Measurements from ENCODE around the gene CNN3.

The CNN3 gene

GRCh38 chr1:94909486-94909885, 17.4 kb downstream of the CNN3 start:
- Histone ChIP-seq H3K27me3 (peaks cover 4% of the 10 kb centered on the region), H3K36me3 (no peaks in the 10 kb centered on the region), H3K4me1 (ENCODE audit: control insufficient read depth in 1 of 2, insufficient read depth in 1 of 2, low read depth in 1 of 2, low read length in 1 of 2) (no peaks in the 10 kb centered on the region), H3K4me3 (ENCODE audit: low read depth in 1 of 2, low read length in 1 of 2) (no peak overlapping the region), H3K9me3 (no peaks in the 10 kb centered on the region), H3K27ac (no peak overlapping the region)
- no peak for TF ChIP-seq CTCF (IDR thresholded peaks at IDR 0.05)

DNA sequence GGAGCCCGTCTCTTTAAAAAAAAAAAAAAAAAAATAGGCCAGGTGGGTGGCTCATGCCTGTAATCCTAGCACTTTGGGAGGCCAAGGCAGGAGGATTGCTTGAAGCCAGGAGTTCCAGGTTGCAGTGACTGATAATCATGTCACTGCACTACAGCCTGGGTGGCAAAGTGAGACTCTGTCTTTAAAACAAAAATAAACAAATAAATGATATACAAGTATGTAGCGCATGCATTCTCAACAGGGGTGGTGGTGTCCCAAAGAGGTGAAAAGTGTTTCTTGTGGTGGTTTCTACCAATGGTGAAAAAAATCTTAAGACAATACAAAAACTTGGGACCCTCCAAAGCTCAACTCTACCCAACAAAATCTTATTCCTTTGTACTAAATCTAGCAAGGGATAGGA, 17.9 kb downstream of the CNN3 start:
- H3K27ac ChIP-seq = no peak overlapping the region
- no peaks in the 10 kb centered on the region for H3K36me3 ChIP-seq
- H3K27me3 ChIP-seq = peaks cover 4% of the 10 kb centered on the region
- no peak overlapping the region for H3K4me3 ChIP-seq (ENCODE audit: low read depth in 1 of 2, low read length in 1 of 2)
- TF ChIP-seq CTCF (IDR thresholded peaks at IDR 0.05) = no peak
- H3K9me3 ChIP-seq = no peaks in the 10 kb centered on the region
- H3K4me1 ChIP-seq (ENCODE audit: control insufficient read depth in 1 of 2, insufficient read depth in 1 of 2, low read depth in 1 of 2, low read length in 1 of 2) = no peaks in the 10 kb centered on the region

- H3K27me3 ChIP-seq = no peaks in the 10 kb centered on the region
- H3K36me3 ChIP-seq = no peaks in the 10 kb centered on the region
- H3K9me3 ChIP-seq = no peaks in the 10 kb centered on the region
- TF ChIP-seq CTCF (IDR thresholded peaks at IDR 0.05) = no peak
- H3K4me3 ChIP-seq (ENCODE audit: low read depth in 1 of 2, low read length in 1 of 2) = no peak overlapping the region
- no peaks in the 10 kb centered on the region for H3K4me1 ChIP-seq (ENCODE audit: control insufficient read depth in 1 of 2, insufficient read depth in 1 of 2, low read depth in 1 of 2, low read length in 1 of 2)
- H3K27ac ChIP-seq = no peak overlapping the region
Observed at GRCh38 chr1:94908190-94908589, 18.7 kb downstream of the CNN3 start.

DNA sequence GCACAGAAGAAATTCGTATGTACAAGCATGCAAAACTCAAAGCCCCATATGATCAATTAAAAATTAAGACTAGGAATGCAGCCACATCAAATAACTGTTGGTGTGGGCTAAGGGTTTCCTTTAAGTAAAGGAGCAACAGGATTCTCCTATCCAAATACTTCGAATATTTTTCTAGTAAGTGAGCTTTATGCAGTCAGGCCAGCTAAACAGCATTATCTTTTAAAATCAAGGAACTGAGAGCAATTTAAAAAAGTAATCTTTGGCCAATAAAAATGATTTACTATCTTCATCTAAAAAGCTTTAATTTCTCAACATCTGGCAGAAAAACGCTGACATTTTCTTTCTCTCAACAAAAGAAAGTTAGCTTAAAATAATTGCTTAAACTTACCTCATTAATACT, 19.8 kb downstream of the CNN3 start:
- Histone ChIP-seq H3K27me3 (no peaks in the 10 kb centered on the region), H3K27ac (no peak overlapping the region), H3K4me1 (ENCODE audit: control insufficient read depth in 1 of 2, insufficient read depth in 1 of 2, low read depth in 1 of 2, low read length in 1 of 2) (no peaks in the 10 kb centered on the region), H3K36me3 (no peaks in the 10 kb centered on the region), H3K4me3 (ENCODE audit: low read depth in 1 of 2, low read length in 1 of 2) (no peak overlapping the region), H3K9me3 (no peaks in the 10 kb centered on the region)
- TF ChIP-seq CTCF (IDR thresholded peaks at IDR 0.05) = no peak

GRCh38 chr1:94906382-94906781, 20.5 kb downstream of the CNN3 start:
- no peaks in the 10 kb centered on the region for H3K36me3 ChIP-seq
- H3K4me3 ChIP-seq (ENCODE audit: low read depth in 1 of 2, low read length in 1 of 2) = no peak overlapping the region
- TF ChIP-seq CTCF (IDR thresholded peaks at IDR 0.05) = no peak
- H3K27ac ChIP-seq = no peak overlapping the region
- H3K4me1 ChIP-seq (ENCODE audit: control insufficient read depth in 1 of 2, insufficient read depth in 1 of 2, low read depth in 1 of 2, low read length in 1 of 2) = no peaks in the 10 kb centered on the region
- no peaks in the 10 kb centered on the region for H3K9me3 ChIP-seq
- H3K27me3 ChIP-seq = no peaks in the 10 kb centered on the region

DNA sequence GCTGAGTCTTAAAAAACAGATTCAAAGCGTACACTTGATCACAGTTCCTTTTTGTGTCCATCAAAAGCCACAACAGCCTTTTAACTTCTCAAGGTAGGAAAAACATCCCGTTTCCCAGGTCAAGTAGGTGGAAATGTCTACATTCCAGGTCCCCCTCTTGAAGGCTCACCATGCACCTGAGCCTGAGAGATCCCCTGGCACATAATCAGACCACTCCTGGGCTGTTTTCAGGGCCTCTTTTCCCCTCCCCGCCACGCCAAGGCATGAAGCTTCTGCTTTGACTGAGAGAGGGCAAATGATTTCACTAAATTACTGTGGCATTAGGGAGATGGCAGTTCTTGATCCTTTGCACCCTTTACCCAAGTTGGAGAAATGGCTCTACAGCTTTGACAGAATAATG, 21.7 kb downstream of the CNN3 start:
- Histone ChIP-seq H3K4me3 (ENCODE audit: low read depth in 1 of 2, low read length in 1 of 2) (no peak overlapping the region), H3K36me3 (no peaks in the 10 kb centered on the region), H3K27me3 (no peaks in the 10 kb centered on the region), H3K9me3 (no peaks in the 10 kb centered on the region), H3K4me1 (ENCODE audit: control insufficient read depth in 1 of 2, insufficient read depth in 1 of 2, low read depth in 1 of 2, low read length in 1 of 2) (no peaks in the 10 kb centered on the region), H3K27ac (no peak overlapping the region)
- TF ChIP-seq CTCF (IDR thresholded peaks at IDR 0.05) = no peak

Data from neutrophil (primary cell).